Calu3 (cell line): Measurements from ENCODE around the gene SEMA6B. TPM values are rescaled to one million over a fixed set of nuclear protein-coding genes. Genes with fewer than 3 reads are reported as not detected.

ENCODE experiments used
- BruUV-seq: library from RNA; stranded (reverse); fragments of 400-500 nt; replicated peaks from 2 replicates; lab custom pipeline; 2021; lab: Mats Ljungman, UMichigan
- CTCF ChIA-PET: fragments of 300-600 bp; sonication (Branson Sonifier 250); formaldehyde crosslinking; loops from one replicate; lab custom pipeline; 2022; ENCODE audit warnings: antibody characterized with exemption; lab: Charles Lee
- DNase-seq: peaks from one replicate; pipeline ENCODE4 v3.0.0; 2022
- H3K27ac Mint-ChIP-seq: one replicate; pipeline ENCODE4 v1.8.0; 2022; ENCODE audit warnings: mixed read lengths; ENCODE audit not compliant: unreplicated experiment
- H3K27me3 Mint-ChIP-seq: one replicate; pipeline ENCODE4 v1.8.0; 2022; ENCODE audit warnings: mixed read lengths; ENCODE audit not compliant: unreplicated experiment
- H3K36me3 Mint-ChIP-seq: one replicate; pipeline ENCODE4 v1.8.0; 2022; ENCODE audit warnings: mild to moderate bottlenecking, moderate library complexity, mixed read lengths; ENCODE audit not compliant: insufficient read depth, unreplicated experiment
- H3K4me1 Mint-ChIP-seq: one replicate; pipeline ENCODE4 v1.8.0; 2022; ENCODE audit warnings: mild to moderate bottlenecking, low read depth, mixed read lengths; ENCODE audit not compliant: unreplicated experiment
- H3K4me3 Mint-ChIP-seq: one replicate; pipeline ENCODE4 v1.8.0; 2022; ENCODE audit warnings: mild to moderate bottlenecking, low read depth, moderate library complexity, mixed read lengths; ENCODE audit not compliant: unreplicated experiment
- H3K9me3 Mint-ChIP-seq: one replicate; pipeline ENCODE4 v1.8.0; 2022; ENCODE audit warnings: low read depth, mixed read lengths; ENCODE audit not compliant: unreplicated experiment
- intact Hi-C: fragments of 100-400 bp; cut with micrococcal nuclease; formaldehyde crosslinking; loops from one replicate; pipeline ENCODE4 v1.10.0; 2022; ENCODE audit not compliant: unreplicated experiment
- total RNA-seq: library from RNA; stranded (reverse); gene quantifications from 2 replicates; pipeline ENCODE4 v1.2.3, GENCODE V29; 2022
- TF ChIP-seq, protein P1 (sequence below): fragments of 200-600 bp; IDR thresholded peaks from one replicate; pipeline ENCODE4 v1.8.0; 2022; ENCODE audit warnings: antibody characterized with exemption; ENCODE audit not compliant: unreplicated experiment

SEMA6B gene
- total RNA-seq, 1 experiment from 2014 or later = 0.21 TPM

DNA sequence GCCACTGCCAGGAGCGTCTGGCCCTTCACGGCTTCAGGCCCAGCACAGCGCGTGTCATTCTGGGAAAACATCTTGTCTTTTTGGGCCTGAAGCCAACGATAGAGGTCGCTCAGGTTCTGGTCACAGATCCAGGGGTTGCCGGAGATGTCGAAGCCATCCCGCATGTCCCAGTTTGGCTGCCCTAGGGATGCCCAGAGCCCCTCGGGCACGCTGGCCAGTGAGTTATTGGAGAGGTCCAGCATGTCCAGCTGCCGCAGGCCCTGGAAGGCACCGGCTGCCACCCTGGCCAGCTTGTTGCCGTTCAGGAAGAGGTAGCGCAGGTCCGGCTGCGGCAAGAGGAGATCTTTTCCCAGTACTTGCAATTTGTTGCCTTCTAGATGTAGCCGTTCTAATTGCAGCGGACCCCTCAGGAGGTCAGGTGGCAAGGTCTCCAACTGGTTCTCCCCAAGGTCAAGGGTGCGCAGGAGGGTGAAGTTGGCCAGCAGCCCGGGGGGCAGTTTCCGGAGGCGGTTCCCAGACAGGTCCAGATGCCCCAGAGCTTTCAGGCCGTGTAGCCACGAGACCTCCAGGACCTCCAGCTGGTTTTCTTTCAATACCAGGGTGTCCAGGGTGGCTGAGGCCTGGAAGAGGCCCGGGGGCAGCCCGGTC lies 21.4 kb downstream of the SEMA6B start:
- H3K9me3 Mint-ChIP-seq = no peaks in the 10 kb centered on the region
- DNase-seq = no peak
- H3K4me1 Mint-ChIP-seq = peaks cover 24% of the 10 kb centered on the region
- peak overlapping the region; percentile 86 for H3K4me3 Mint-ChIP-seq
- H3K27ac Mint-ChIP-seq = no peak overlapping the region
- intact Hi-C loops = no loop called here
- no TSS peak for BruUV-seq
- CTCF ChIA-PET = interaction anchor here (0.6 kb wide), 1 partner anchor 13 kb away, joined by 4 read pairs; no protein-coding TSS in a partner anchor
- H3K36me3 Mint-ChIP-seq = peaks cover 17% of the 10 kb centered on the region
- TF ChIP-seq, protein P1, sequence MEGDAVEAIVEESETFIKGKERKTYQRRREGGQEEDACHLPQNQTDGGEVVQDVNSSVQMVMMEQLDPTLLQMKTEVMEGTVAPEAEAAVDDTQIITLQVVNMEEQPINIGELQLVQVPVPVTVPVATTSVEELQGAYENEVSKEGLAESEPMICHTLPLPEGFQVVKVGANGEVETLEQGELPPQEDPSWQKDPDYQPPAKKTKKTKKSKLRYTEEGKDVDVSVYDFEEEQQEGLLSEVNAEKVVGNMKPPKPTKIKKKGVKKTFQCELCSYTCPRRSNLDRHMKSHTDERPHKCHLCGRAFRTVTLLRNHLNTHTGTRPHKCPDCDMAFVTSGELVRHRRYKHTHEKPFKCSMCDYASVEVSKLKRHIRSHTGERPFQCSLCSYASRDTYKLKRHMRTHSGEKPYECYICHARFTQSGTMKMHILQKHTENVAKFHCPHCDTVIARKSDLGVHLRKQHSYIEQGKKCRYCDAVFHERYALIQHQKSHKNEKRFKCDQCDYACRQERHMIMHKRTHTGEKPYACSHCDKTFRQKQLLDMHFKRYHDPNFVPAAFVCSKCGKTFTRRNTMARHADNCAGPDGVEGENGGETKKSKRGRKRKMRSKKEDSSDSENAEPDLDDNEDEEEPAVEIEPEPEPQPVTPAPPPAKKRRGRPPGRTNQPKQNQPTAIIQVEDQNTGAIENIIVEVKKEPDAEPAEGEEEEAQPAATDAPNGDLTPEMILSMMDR = no peak
- H3K27me3 Mint-ChIP-seq = no peaks in the 10 kb centered on the region

DNA sequence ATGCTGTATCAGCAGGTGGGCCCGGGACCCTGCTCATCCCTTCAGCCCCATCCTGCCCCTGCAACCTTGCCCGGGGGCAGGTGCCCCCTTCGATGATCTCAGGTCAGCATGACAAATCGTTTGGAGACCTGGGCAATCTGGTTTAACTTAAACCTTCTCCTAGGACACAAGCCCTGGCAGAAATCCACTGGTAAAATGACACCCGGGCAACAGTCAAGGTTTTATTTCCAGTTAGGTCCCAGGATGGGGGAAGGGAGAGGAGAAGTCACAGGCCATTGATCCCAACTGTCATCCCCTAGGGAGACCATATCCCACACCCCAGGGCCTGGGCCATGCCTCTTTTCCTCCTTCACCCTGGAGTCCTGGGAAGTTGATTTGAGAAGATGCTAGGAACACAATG lies 22.7 kb downstream of the SEMA6B start:
- no peaks in the 10 kb centered on the region for H3K9me3 Mint-ChIP-seq
- peaks cover 24% of the 10 kb centered on the region for H3K4me1 Mint-ChIP-seq
- H3K36me3 Mint-ChIP-seq = peaks cover 17% of the 10 kb centered on the region
- TF ChIP-seq, protein P1 = no peak
- no peaks in the 10 kb centered on the region for H3K27me3 Mint-ChIP-seq
- CTCF ChIA-PET = interaction anchor here (0.7 kb wide), 1 partner anchor 184 kb away, joined by 3 read pairs; no protein-coding TSS in a partner anchor
- no peak for DNase-seq
- no peak overlapping the region for H3K27ac Mint-ChIP-seq
- BruUV-seq = no TSS peak
- intact Hi-C loops = no loop called here
- peak overlapping the region; percentile 24 for H3K4me3 Mint-ChIP-seq

DNA sequence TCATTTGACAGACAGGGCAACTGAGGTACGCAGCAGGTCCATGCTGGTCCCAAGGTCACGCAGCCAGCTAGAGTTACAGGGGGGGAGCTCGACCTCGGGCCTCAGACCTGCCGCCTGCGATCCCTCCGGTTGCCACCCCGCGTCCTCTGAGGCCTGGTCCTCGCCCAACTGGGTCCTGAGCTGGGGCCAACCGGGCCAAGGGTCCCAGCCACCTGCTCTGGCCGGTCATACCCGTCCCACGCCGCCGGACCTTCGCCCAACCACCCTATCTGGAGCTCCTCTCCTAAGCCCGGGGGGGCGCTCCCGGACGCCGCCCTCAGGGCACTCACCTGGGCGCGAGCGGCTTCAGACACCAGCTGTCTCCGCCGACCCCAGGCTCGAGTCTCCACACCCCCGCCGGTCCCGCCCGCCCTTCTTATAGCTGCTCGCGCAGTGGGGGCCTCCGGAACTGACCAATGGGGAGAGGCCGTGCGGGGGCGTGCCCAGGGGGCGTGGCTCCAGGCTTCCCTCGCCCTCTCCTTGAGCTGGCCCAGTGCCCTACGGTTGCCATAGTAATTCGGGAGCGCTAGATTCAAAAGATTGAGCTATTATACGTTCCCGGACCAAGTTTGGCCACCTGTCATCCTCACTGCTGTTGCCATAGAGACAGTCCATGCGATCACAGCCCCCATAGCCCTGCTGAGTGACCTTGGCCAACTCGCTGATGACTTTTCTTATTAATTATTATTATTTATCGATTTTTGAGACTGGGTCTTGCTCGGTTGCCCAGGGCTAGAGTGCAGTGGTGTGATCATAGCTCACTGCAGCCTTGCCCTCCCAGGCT lies 24.4 kb downstream of the SEMA6B start, which contains the start of gene PLIN5:
TSS of gene PLIN5 (minus strand) at position 389 of the 823 bp plus-strand sequence. CDS start 1,150 bp downstream, outside the sequence.
- H3K36me3 Mint-ChIP-seq = peaks cover 14% of the 10 kb centered on the region
- DNase-seq = peak; percentile 90
- BruUV-seq = no TSS peak

DNA sequence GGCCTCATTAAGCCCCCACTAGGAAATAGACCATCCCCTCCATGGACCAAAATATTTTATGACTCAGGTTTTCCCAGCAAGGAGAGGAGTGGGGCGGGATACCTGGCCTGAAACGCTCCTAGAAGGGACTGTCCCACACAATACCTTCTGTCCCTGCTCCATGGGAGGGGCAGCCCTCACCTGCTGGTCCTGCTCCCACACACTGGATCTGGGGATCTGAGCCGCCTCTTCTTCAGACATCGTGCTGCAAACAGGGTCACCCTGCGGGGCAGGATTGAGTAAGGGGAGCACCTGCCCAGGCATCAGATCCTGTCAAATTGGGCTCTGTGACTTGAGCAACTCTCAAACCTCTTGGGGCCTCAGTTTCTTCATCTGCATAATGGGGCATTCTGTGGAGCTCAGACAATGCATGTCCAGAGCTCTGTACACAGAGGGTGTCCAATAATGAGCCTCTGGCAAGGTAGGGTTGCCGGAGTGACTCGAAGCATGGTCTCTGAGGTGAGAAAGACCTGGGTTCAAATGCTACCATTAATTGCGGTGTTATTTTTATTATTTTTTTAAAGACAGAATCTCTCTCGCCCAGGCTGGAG lies 25.6 kb downstream of the SEMA6B start:
- no TSS peak for BruUV-seq
- Mint-ChIP-seq H3K4me1 (peaks cover 14% of the 10 kb centered on the region), H3K27ac (no peak overlapping the region), H3K4me3 (no peak overlapping the region), H3K9me3 (no peaks in the 10 kb centered on the region), H3K36me3 (peaks cover 6% of the 10 kb centered on the region), H3K27me3 (peaks cover 14% of the 10 kb centered on the region)
- CTCF ChIA-PET = interaction anchor here (1.9 kb wide), 1 partner anchor 9 kb away, joined by 9 read pairs; no protein-coding TSS in a partner anchor
- DNase-seq = no peak
- intact Hi-C loops = no loop called here
- TF ChIP-seq, protein P1 = no peak

More for the DNA sequence above, 24.4 kb downstream of the SEMA6B start, which contains the start of gene PLIN5:
- intact Hi-C loops = no loop called here
- Mint-ChIP-seq H3K27ac (peak within 1 kb of the TSS; percentile 5), H3K9me3 (no peaks in the 10 kb centered on the region), H3K27me3 (peaks cover 4% of the 10 kb centered on the region), H3K4me3 (peak within 1 kb of the TSS; percentile 58), H3K4me1 (peaks cover 24% of the 10 kb centered on the region)
- TF ChIP-seq, protein P1 = no peak
- CTCF ChIA-PET = interaction anchor here (0.5 to 1.9 kb wide), 6 partner anchors 10 to 64 kb away, joined by 3 to 9 read pairs (median 4); partner anchors contain the start of gene HDGFL2
